NCI-H187 (cell line): ENCODE results near the gene UBE2B.
"Not testable (repeated sequence)": the region's sequence is repeated elsewhere in the genome, so short reads cannot be mapped to it uniquely, and the experiment has no call there.

Experiments used
- DNase-seq, 2 experiments: peaks; one replicate each; lab custom pipeline; 2025; lab: John Stamatoyannopoulos, UW

Gene UBE2B

GRCh38 chr5:134370871-134371833 is at the start of gene UBE2B:
UBE2B (plus strand) TSS chr5:134371569; CDS start chr5:134371596, 27 bp downstream.
- peak; percentile 97 to 98 for DNase-seq

DNA sequence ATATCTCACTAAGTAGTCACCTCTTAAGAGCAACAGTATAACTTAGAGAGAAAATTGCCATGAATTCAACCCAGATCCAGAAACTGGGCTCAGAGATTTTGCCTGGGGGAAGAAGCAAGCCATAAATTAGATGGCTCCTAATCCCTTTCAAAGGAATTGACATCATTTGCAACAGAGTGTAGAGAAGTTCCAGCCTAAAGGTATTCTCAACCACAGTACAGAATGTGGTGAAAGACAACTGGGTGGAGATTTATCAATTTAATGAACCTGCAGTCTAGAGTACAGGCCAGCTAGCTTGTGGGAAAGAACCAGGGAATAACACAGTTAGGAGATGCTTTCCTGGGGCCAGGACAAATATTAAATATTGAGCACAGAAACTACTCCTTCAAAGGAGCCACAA is 44.0 kb upstream of the UBE2B start:
- no peak for DNase-seq

- no peak for DNase-seq
Observed at GRCh38 chr5:134328619-134329018, 42.8 kb upstream of the UBE2B start.

- DNase-seq, result not testable (repeated sequence)
Observed at GRCh38 chr5:134336833-134337232, 34.5 kb upstream of the UBE2B start.

- DNase-seq, result not testable (repeated sequence)
Observed at GRCh38 chr5:134343500-134343899, 27.9 kb upstream of the UBE2B start.

- DNase-seq, result not testable (repeated sequence)
Observed at GRCh38 chr5:134345476-134345875, 25.9 kb upstream of the UBE2B start.

DNA sequence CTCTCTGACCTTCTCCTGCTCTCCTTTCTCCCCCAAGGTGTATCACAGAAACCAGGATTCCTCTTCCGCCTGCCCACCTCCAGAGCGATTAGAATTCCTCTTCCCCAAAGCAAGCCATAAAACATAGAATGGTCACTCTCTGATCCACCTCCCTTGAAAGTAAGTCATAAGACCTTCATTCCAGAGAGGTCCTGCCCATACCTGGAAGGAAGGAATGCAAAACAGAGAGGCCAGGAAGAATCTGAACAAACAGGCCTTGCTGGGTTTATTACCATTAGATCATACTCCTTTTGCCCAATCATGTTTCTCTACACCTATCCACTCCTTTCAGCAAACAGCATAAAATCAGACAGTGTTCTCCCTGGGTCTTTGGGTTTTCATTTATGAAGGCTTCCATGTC is 25.4 kb upstream of the UBE2B start:
- DNase-seq, result no peak

DNA sequence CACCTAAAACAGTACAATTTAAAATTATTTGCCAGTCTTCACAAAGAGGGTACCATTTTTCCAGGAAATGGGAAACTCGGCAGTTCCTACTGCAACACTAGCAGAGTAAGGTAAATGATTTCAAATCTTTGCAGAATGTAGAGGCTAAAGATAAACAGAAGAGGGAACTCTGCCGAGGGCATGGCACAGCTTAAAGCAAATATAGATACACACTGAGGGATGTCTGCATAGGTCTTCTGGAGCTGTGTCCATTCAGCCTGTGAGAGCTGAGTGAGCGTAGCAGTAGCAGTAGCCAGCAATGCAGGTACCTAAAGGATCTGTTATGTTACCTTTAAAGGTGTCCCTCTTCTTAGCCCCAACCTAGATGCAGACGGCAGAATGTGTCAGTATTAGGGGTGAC is 21.9 kb upstream of the UBE2B start:
- DNase-seq, result no peak

- no peak for DNase-seq
Observed at GRCh38 chr5:134355681-134356080, 15.7 kb upstream of the UBE2B start.

- DNase-seq, result no peak
Observed at GRCh38 chr5:134365604-134366003, 5.8 kb upstream of the UBE2B start.

DNA sequence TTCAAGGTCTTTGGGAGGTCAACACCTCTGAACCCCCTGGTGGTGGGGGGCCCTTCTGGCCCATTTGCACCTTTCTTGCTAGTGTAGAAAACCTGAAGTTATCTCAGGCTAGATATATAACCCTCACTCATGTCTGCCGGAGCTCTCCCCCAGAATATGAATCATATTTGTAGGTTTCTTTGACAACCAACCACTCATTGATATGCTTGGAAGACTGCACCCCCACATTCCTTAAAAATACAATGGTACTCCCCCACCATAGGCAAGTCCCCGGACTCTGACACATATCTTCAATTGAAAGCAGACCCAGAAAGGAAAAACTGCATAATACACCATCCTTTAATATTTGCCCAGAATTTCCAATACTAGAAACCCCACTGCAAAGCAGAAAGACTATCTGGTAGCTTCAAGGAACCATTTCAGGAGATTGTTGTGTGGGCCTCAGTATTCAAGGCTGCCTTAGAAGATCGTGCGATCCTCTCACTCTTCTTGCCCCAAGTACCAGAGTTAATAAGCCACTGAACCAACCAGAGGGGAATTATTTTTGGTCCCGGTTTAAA is 978 bp upstream of the UBE2B start:
- no peak for DNase-seq

DNA sequence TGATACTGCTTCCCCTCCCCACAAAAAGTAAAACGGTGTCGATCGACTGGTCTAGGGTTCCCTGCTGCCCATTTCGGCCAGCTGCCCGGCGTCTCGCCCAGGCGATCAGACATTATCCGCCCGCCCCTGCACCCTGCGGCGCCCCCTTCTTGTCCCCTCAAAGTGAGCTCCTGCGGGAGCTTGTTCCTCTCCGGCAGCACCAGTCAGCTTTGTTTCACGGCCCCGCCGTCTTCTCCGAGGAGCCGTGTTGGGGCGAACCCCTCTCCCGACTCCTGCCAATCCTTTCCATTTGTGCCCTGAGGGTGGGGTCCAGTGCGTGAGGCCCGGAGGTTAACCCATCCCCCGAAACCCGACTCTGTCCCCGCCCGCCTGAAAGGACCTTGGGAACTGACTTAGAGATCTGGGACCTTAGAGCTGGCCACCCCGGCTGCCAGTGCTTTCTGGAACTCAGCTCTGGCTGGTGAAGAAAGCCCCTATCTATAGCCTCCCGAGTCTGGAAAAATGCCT is 518 bp downstream of the UBE2B start:
- no peak for DNase-seq

- DNase-seq, result not testable (repeated sequence)
Observed at GRCh38 chr5:134373633-134374032, 2.3 kb downstream of the UBE2B start.

- no peak for DNase-seq
Observed at GRCh38 chr5:134374232-134374631, 2.9 kb downstream of the UBE2B start.

GRCh38 chr5:134380346-134380745 is 9.0 kb downstream of the UBE2B start:
- DNase-seq, result no peak

DNA sequence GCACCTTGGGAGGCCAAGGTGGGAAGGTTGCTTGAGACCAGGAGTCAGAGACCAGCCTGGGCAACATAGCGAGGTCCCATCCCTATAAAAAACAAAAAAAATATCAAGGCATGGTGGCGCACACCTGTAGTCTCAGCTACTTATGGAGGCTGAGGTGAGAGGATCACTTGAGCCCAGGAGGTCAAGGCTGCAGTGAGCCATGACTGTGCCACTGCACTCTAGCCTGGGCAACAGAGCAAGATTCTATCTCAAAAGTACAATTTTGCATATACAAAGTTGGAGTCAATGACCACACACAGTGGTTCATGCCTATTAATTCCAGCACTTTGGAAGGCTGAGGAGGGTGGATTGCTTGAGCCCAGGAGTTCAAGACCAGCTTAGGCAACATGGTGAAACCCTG is 10.8 kb downstream of the UBE2B start:
- DNase-seq, result not testable (repeated sequence)

GRCh38 chr5:134383980-134384697 is 12.8 kb downstream of the UBE2B start:
- no peak for DNase-seq

DNA sequence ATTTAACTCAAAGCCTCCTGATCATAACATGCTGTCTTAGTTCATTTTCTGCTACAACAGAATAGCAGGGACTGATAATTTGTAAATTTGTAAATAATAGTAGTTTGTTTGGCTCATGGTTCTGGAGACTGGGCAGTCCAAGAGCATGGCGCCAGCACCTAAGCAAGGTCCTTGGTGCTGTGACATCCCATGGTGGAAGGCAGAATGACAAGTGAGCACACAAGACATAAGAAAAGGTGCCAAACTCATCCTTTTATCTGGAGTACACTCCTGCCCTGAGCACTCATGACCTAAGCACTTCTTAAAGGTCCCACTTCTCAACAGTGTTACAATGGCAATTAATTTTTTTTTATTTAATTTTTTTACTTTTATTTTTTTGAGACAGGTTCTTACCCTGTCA is 16.1 kb downstream of the UBE2B start:
- DNase-seq, result no peak

DNA sequence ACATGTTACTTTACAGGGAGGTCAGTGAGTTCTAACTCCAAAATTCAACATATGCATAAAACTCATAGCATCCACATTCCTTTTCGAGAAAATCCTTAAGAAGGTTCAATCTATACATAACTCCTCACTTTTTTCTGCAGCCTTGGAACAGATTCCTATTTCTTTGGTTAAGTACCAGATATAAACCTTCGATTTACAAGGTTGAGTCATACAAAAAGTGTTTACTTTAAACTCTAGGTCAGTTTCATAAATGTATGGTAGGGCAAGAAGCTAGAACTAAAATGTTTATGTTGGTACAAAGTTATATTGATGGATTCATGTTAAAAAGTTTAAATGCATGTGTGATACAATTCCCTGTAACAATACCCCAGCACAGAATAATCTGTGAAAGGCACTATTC is 20.9 kb downstream of the UBE2B start:
- DNase-seq, result no peak

GRCh38 chr5:134394932-134395331 is 23.6 kb downstream of the UBE2B start:
- DNase-seq, result no peak

- no peak for DNase-seq
Observed at GRCh38 chr5:134396274-134396673, 24.9 kb downstream of the UBE2B start.

DNA sequence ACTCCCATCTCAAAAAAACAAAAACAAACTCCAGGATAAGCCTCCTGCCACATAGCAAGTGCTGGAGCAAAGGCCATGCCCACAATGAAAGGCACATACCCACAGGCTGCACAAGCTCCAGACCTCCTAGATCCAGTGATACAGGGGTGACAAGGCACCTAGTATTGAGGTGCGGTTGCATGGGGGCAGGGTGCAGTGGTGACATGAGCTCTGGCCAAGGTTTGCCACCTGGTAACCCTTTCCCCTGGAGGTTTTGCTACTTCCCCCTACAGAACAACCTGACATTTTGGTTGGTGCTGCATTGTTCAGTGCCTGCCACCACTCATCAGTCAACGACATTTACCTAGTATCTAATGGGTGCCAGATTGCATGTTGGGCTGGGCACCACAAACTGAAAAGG is 25.8 kb downstream of the UBE2B start:
- DNase-seq, result no peak
